HuH-7.5 (cell line): Measurements from ENCODE around the gene ODR4.
A peak's percentile ranks its signal among the peaks of the same experiment; 100 is the strongest.
"Not testable (repeated sequence)": the region's sequence is repeated elsewhere in the genome, so short reads cannot be mapped to it uniquely, and the experiment has no call there.

ENCODE experiments used
- DNase-seq: peaks from one replicate; pipeline ENCODE4 v3.0.0; 2011; ENCODE audit warnings: low spot score

Gene ODR4

GRCh38 chr1:186375152-186375928 is at the start of gene ODR4, which contains the start of gene TPR:
ODR4 (plus strand) TSS chr1:186375838; CDS start chr1:186379786, 3,948 bp downstream.
TPR (minus strand) TSS chr1:186375253; CDS start chr1:186375028, 225 bp downstream.
- DNase-seq, result peak; percentile 81

- DNase-seq, result no peak
Measured at GRCh38 chr1:186326009-186326408, 49.6 kb upstream of the ODR4 start.

- no peak for DNase-seq
Measured at GRCh38 chr1:186327331-186327730, 48.3 kb upstream of the ODR4 start.

- no peak for DNase-seq
Measured at GRCh38 chr1:186330758-186331157, 44.9 kb upstream of the ODR4 start.

- DNase-seq, result no peak
Measured at GRCh38 chr1:186337554-186337953, 38.1 kb upstream of the ODR4 start.

- DNase-seq, result no peak
Measured at GRCh38 chr1:186340772-186341171, 34.9 kb upstream of the ODR4 start.

- not testable (repeated sequence) for DNase-seq
Measured at GRCh38 chr1:186347837-186348691, 27.6 kb upstream of the ODR4 start.

- DNase-seq, result peak; percentile 23
Measured at GRCh38 chr1:186374303-186375151, 1.1 kb upstream of the ODR4 start.

- no peak for DNase-seq
Measured at GRCh38 chr1:186375929-186376319, 286 bp downstream of the ODR4 start.

GRCh38 chr1:186386725-186387383 is 11.2 kb downstream of the ODR4 start:
- DNase-seq, result no peak

GRCh38 chr1:186390925-186391324 is 15.3 kb downstream of the ODR4 start:
- DNase-seq, result no peak

- no peak for DNase-seq
Measured at GRCh38 chr1:186391841-186392240, 16.2 kb downstream of the ODR4 start.

- DNase-seq, result not testable (repeated sequence)
Measured at GRCh38 chr1:186392711-186393110, 17.1 kb downstream of the ODR4 start.

- not testable (repeated sequence) for DNase-seq
Measured at GRCh38 chr1:186401446-186401845, 25.8 kb downstream of the ODR4 start.

- no peak for DNase-seq
Measured at GRCh38 chr1:186403632-186404031, 28.0 kb downstream of the ODR4 start.

- peak; percentile 7 for DNase-seq
Measured at GRCh38 chr1:186404454-186405051, 28.9 kb downstream of the ODR4 start.

- DNase-seq, result no peak
Measured at GRCh38 chr1:186409091-186409490, 33.5 kb downstream of the ODR4 start.

GRCh38 chr1:186413319-186413718 is 37.7 kb downstream of the ODR4 start:
- no peak for DNase-seq

GRCh38 chr1:186418503-186418902 is 42.9 kb downstream of the ODR4 start:
- DNase-seq, result no peak

- DNase-seq, result no peak
Measured at GRCh38 chr1:186420311-186420710, 44.7 kb downstream of the ODR4 start.

GRCh38 chr1:186420923-186421322 is 45.3 kb downstream of the ODR4 start:
- no peak for DNase-seq
